HG02870 (cell line): ENCODE data around the gene SETD2.
A peak's percentile ranks its signal among the peaks of the same experiment; 100 is the strongest.
"Not testable (repeated sequence)": the region's sequence is repeated elsewhere in the genome, so short reads cannot be mapped to it uniquely, and the experiment has no call there.

Experiments used
- ATAC-seq: cut with Tn5 transposase; IDR thresholded peaks from one replicate; pipeline ENCODE4 v1.9.1; 2021; ENCODE audit warnings: mild to moderate bottlenecking, moderate library complexity; ENCODE audit not compliant: unreplicated experiment

Gene SETD2

GRCh38 chr3:47036145-47036544 is 127.8 kb downstream of the SETD2 start:
- no peak for ATAC-seq

- no peak for ATAC-seq
Observed at GRCh38 chr3:47035645-47036044, 128.3 kb downstream of the SETD2 start.

GRCh38 chr3:47034868-47035489 is 128.9 kb downstream of the SETD2 start:
- no peak for ATAC-seq

- ATAC-seq: not testable (repeated sequence)
Observed at GRCh38 chr3:47031041-47031440, 132.9 kb downstream of the SETD2 start.

GRCh38 chr3:47028667-47029066 is 135.2 kb downstream of the SETD2 start:
- no peak for ATAC-seq

GRCh38 chr3:47028146-47028545 is 135.8 kb downstream of the SETD2 start:
- no peak for ATAC-seq

- ATAC-seq: not testable (repeated sequence)
Observed at GRCh38 chr3:47026432-47026831, 137.5 kb downstream of the SETD2 start.

GRCh38 chr3:47024932-47025331 is 139.0 kb downstream of the SETD2 start:
- ATAC-seq: no peak

GRCh38 chr3:47022641-47023071 is 141.3 kb downstream of the SETD2 start:
- ATAC-seq: no peak

- no peak for ATAC-seq
Observed at GRCh38 chr3:47020311-47020710, 143.6 kb downstream of the SETD2 start.

GRCh38 chr3:47019201-47019600 is 144.7 kb downstream of the SETD2 start:
- peak; percentile 72 for ATAC-seq

- no peak for ATAC-seq
Observed at GRCh38 chr3:47018269-47018611, 145.7 kb downstream of the SETD2 start.

GRCh38 chr3:47017504-47018268 is 146.2 kb downstream of the SETD2 start:
- ATAC-seq: no peak

GRCh38 chr3:47016934-47017435 is 146.9 kb downstream of the SETD2 start:
- no peak for ATAC-seq

GRCh38 chr3:47016086-47016933 is 147.6 kb downstream of the SETD2 start:
- ATAC-seq: no peak

- ATAC-seq: no peak
Observed at GRCh38 chr3:47015151-47015550, 148.8 kb downstream of the SETD2 start.

- ATAC-seq: no peak
Observed at GRCh38 chr3:47014036-47014435, 149.9 kb downstream of the SETD2 start.

- no peak for ATAC-seq
Observed at GRCh38 chr3:47013231-47013630, 150.7 kb downstream of the SETD2 start.

GRCh38 chr3:47012342-47013230 is 151.3 kb downstream of the SETD2 start:
- ATAC-seq: no peak

- ATAC-seq: no peak
Observed at GRCh38 chr3:47011371-47011770, 152.5 kb downstream of the SETD2 start.
